K562 (cell line): ENCODE measurements around the gene SGSH. TPM values are rescaled to one million over a fixed set of nuclear protein-coding genes. Genes with fewer than 3 reads are reported as not detected.
A peak's percentile ranks its signal among the peaks of the same experiment; 100 is the strongest.

Source experiments
- CC2D1A ChIP-seq: fragments of 450-650 bp; IDR thresholded peaks from 2 replicates; pipeline ENCODE4 v1.6.1; 2017; ENCODE audit warnings: mild to moderate bottlenecking
- CLOCK ChIP-seq: fragments of 250-450 bp; sonication (Bioruptor Pico); IDR thresholded peaks from 2 replicates; pipeline ENCODE4 v1.4.0; 2020; ENCODE audit warnings: mild to moderate bottlenecking, moderate library complexity, borderline replicate concordance
- CREB3 ChIP-seq: fragments of 450-650 bp; conservative IDR thresholded peaks from 2 replicates; pipeline ENCODE4 v1.6.1; 2016; ENCODE audit warnings: missing genetic modification characterization, low read depth, mild to moderate bottlenecking, missing compliant biosample characterization, moderate library complexity
- DLX4 ChIP-seq: fragments of 250-450 bp; sonication (Bioruptor Pico); IDR thresholded peaks from 2 replicates; pipeline ENCODE4 v1.6.1; 2021; ENCODE audit warnings: mild to moderate bottlenecking
- IRF2 ChIP-seq: sonication (generic); formaldehyde crosslinking; IDR thresholded peaks from 2 replicates; pipeline ENCODE4 v1.8.1; 2022; ENCODE audit warnings: mild to moderate bottlenecking, missing genetic modification reagents
- IRF9 ChIP-seq: fragments of 450-650 bp; IDR thresholded peaks from 2 replicates; pipeline ENCODE4 v1.6.1; 2016; ENCODE audit warnings: missing biosample characterization, missing genetic modification characterization
- MBD1 ChIP-seq: fragments of 250-450 bp; sonication (Bioruptor Pico); IDR thresholded peaks from 2 replicates; pipeline ENCODE4 v1.8.0; 2022; ENCODE audit warnings: inconsistent platforms
- MLLT1 ChIP-seq, 2 experiments: fragments of 450-650 bp; IDR thresholded peaks; 2 replicates each; pipeline ENCODE4 v1.6.1; 2016
- MYNN ChIP-seq, 2 experiments: sonication (generic); formaldehyde crosslinking in 1 of 2; IDR thresholded peaks; 2 replicates each; pipeline versions ENCODE4 v1.5.0 to v1.6.1; 2016 to 2020; ENCODE audit warnings: antibody characterized with exemption in 1 of 2, missing genetic modification reagents in 1 of 2
- NR2C1 ChIP-seq, 2 experiments: fragments of 450-650 bp; IDR thresholded peaks; 2 replicates each; pipeline ENCODE4 v1.6.1; 2017; ENCODE audit warnings: mild to moderate bottlenecking in 2 of 2, antibody characterized with exemption in 1 of 2, inconsistent platforms in 1 of 2, missing compliant biosample characterization in 1 of 2, missing genetic modification characterization in 1 of 2
- RBM25 ChIP-seq: fragments of 200-400 bp; formaldehyde crosslinking; IDR thresholded peaks from 2 replicates; pipeline ENCODE4 v1.6.1; 2018; ENCODE audit warnings: low read length, low read depth, moderate library complexity; ENCODE audit not compliant: severe bottlenecking
- SMAD3 ChIP-seq: fragments of 450-650 bp; formaldehyde crosslinking; conservative IDR thresholded peaks from 2 replicates; pipeline ENCODE4 v1.4.0; 2020; ENCODE audit warnings: mild to moderate bottlenecking
- TBP ChIP-seq: optimal IDR thresholded peaks from 2 replicates; pipeline ENCODE3; 2011; ENCODE audit warnings: low read depth, low read length, improper control_type of control experiment
- ZBTB43 ChIP-seq: sonication (generic); formaldehyde crosslinking; IDR thresholded peaks from 2 replicates; pipeline ENCODE4 v1.8.0; 2023; ENCODE audit warnings: mild to moderate bottlenecking, missing genetic modification reagents
- polyA plus RNA-seq, 8 experiments: library from polyadenylated mRNA; depleted of rRNA in 4 of 8; stranded (reverse) in 5 of 8; unstranded in 3 of 8; fragments of >200 nt; fragmentation: Nextera tagmentation in 2 of 8; fragmentation: Illumina TruSeq in 1 of 8; extraction: Ambion mirVana in 2 of 8; extraction: Trizol in 1 of 8; gene quantifications; 2 replicates each; pipeline versions ENCODE4 v1.2.1 to v1.2.3, GENCODE V29; 2011 to 2014; ENCODE audit warnings: inconsistent platforms in 1 of 8, missing spikeins in 1 of 8
- total RNA-seq, 7 experiments: library from RNA; depleted of rRNA in 6 of 7; stranded (reverse); fragments of >200 nt in 6 of 7; fragmentation: Illumina TruSeq in 2 of 7; extraction: Trizol in 2 of 7; gene quantifications; 2 replicates each; pipeline versions ENCODE4 v1.2.1 to v1.2.3, GENCODE V29; 2011 to 2021; ENCODE audit warnings: low replicate concordance in 1 of 7

Gene SGSH
- total and polyA plus RNA-seq, 9 of the 15 experiments (the other 6 are each of a cell fraction or from before 2014, with no cell fraction given) = 0.25 to 15.7 (median 4.9) TPM

- no peak for TF ChIP-seq MBD1 (CRISPR knock-in tag)
- TF ChIP-seq CC2D1A = 0 out of 2 replicates have a peak, but pooled peaks have one; percentile 25
- TF ChIP-seq IRF2 (CRISPR knock-in tag) = no peak
- TF ChIP-seq MYNN (IDR thresholded peaks at IDR 0.05) = peak; percentile 93
- TF ChIP-seq MYNN (CRISPR knock-in tag; IDR thresholded peaks at IDR 0.05) = no peak
- TF ChIP-seq NR2C1 (IDR thresholded peaks at IDR 0.05) = 0 out of 2 replicates have a peak, but pooled peaks have one; percentile 35
- TF ChIP-seq NR2C1 (tag; IDR thresholded peaks at IDR 0.05) = no peak
- no peak for TF ChIP-seq CREB3
- TF ChIP-seq DLX4 (CRISPR knock-in tag) = no peak
- no peak for TF ChIP-seq TBP
- TF ChIP-seq RBM25 = no peak
- TF ChIP-seq CLOCK = no peak
- peak; percentile 99 for TF ChIP-seq ZBTB43
- no peak for TF ChIP-seq SMAD3 (CRISPR knock-in tag)
- TF ChIP-seq MLLT1 (IDR thresholded peaks at IDR 0.05) = peak in 1 of 2 experiments; percentile 33; a peak in 1 of 4 replicates
- 0 out of 2 replicates have a peak, but pooled peaks have one; percentile 44 for TF ChIP-seq IRF9 (tag)
These were observed 3.8 kb upstream of the SGSH start (continued) for GRCh38 chr17:80223838-80224497.
